Measurements from ENCODE around the gene RTBDN.
A peak's percentile ranks its signal among the peaks of the same experiment; 100 is the strongest.
"Not testable (repeated sequence)": the region's sequence is repeated elsewhere in the genome, so short reads cannot be mapped to it uniquely, and the experiment has no call there.

The RTBDN gene

DNA sequence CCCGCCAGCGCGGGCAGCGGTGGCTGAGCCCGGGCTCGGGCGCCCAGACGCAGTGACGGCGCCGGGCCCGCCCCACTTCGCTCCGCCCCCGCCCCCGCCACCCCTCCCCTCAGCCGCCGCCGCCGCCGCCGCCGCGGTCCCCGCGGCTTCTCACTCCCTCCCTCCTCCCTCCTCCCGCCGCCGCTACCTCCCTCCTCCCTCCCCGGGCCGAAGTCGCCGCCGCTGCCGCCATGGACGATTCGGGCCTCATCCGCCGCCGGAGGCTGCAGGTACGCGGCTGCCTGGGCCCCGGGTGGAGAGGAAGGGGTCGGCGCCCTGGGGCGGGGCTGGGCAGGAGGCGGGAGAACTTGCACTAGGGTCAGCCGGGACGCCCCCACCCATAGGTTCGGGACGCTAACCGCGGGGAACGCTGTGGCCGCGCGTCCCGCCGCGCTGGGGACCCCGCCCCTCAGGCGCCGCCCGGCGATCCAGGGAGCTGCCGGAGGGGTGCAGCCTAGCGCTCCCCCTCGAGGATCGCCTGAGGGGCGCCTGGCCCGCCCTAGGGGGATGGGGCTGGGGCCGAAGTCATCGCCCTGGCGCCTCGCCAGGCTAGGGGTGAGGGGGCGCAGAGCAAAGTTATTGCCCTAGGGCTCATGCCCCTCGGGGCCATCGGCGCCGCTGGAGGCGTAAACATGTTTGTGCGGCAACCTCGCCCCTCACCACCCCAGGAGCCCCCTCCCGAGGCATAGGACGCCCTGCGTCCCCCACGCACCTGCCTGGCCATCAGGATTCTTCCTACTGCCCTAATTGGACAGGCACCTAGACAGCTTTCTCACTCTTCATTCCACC is 427 bp downstream of the RTBDN start:
- no peaks in the 10 kb centered on the region; the same call in 1 of the 2 replicates for H3K36me3 ChIP-seq
- no peaks in the 10 kb centered on the region for H3K9me3 ChIP-seq (ENCODE audit: severe bottlenecking)
- peak overlapping the region; percentile 85 for H3K4me3 ChIP-seq (ENCODE audit: low read depth, low read length)
- TF ChIP-seq, protein P1, sequence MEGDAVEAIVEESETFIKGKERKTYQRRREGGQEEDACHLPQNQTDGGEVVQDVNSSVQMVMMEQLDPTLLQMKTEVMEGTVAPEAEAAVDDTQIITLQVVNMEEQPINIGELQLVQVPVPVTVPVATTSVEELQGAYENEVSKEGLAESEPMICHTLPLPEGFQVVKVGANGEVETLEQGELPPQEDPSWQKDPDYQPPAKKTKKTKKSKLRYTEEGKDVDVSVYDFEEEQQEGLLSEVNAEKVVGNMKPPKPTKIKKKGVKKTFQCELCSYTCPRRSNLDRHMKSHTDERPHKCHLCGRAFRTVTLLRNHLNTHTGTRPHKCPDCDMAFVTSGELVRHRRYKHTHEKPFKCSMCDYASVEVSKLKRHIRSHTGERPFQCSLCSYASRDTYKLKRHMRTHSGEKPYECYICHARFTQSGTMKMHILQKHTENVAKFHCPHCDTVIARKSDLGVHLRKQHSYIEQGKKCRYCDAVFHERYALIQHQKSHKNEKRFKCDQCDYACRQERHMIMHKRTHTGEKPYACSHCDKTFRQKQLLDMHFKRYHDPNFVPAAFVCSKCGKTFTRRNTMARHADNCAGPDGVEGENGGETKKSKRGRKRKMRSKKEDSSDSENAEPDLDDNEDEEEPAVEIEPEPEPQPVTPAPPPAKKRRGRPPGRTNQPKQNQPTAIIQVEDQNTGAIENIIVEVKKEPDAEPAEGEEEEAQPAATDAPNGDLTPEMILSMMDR (IDR thresholded peaks at IDR 0.05; ENCODE audit: low read depth, low read length) = 0 out of 2 replicates have a peak, but pooled peaks have one; percentile 7
- peak overlapping the region; percentile 95 for H3K27ac ChIP-seq
- H3K27me3 ChIP-seq (ENCODE audit: insufficient read depth, low read depth, severe bottlenecking) = no peaks in the 10 kb centered on the region
- peak; percentile 84 for DNase-seq

DNA sequence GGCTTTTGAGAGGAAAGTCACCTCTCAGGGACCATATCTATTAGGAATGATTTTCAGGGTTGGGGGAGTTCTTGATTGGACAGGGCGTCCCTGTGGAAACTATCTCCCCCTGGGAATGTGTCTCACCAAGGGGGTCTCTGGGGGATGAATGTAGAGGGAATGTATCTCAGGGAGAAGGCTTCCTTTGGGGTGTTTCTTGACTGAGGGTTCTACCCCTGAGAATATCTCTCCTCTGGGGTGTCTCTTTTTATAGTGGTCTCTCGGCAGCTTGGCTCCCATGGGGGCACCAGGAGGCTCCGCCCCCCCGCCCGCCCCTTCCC is 1.0 kb downstream of the RTBDN start:
- no peak for DNase-seq
- Histone ChIP-seq H3K27ac (peak overlapping the region; percentile 81), H3K9me3 (ENCODE audit: severe bottlenecking) (no peaks in the 10 kb centered on the region), H3K27me3 (ENCODE audit: insufficient read depth, low read depth, severe bottlenecking) (no peaks in the 10 kb centered on the region), H3K4me3 (ENCODE audit: low read depth, low read length) (peak overlapping the region; percentile 51), H3K36me3 (no peaks in the 10 kb centered on the region)
- TF ChIP-seq, protein P1 (IDR thresholded peaks at IDR 0.05; ENCODE audit: low read depth, low read length) = no peak

DNA sequence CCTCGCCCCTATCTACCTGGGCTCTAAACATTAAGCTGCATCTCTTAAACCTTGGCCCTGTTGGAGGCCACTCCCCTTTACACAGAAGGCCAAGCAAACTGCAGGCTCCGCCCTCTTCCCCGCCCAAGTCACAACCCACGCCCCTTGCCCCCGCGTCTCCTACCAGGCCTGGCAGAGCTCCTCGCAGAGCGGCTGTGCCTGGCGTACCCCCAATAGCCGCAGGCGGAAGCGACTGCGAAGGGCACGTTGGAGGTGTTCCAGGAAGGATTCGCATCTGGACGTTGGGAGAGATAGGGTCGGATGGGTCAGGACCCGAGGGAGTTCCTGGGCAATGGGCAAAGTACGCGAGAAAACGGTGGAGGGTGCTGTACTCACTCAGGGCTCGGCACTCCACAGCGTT is 5.9 kb downstream of the RTBDN start:
- H3K9me3 ChIP-seq (ENCODE audit: severe bottlenecking) = no peaks in the 10 kb centered on the region
- no peaks in the 10 kb centered on the region; the same call in 1 of the 2 replicates for H3K36me3 ChIP-seq
- DNase-seq = peak; percentile 35
- no peaks in the 10 kb centered on the region for H3K27me3 ChIP-seq (ENCODE audit: insufficient read depth, low read depth, severe bottlenecking)
- TF ChIP-seq, protein P1 (IDR thresholded peaks at IDR 0.05; ENCODE audit: low read depth, low read length) = no peak
- no peak overlapping the region for H3K4me3 ChIP-seq (ENCODE audit: low read depth, low read length)
- H3K27ac ChIP-seq = 0 out of 2 replicates have a peak overlapping the region, but pooled peaks have one; percentile 5

DNA sequence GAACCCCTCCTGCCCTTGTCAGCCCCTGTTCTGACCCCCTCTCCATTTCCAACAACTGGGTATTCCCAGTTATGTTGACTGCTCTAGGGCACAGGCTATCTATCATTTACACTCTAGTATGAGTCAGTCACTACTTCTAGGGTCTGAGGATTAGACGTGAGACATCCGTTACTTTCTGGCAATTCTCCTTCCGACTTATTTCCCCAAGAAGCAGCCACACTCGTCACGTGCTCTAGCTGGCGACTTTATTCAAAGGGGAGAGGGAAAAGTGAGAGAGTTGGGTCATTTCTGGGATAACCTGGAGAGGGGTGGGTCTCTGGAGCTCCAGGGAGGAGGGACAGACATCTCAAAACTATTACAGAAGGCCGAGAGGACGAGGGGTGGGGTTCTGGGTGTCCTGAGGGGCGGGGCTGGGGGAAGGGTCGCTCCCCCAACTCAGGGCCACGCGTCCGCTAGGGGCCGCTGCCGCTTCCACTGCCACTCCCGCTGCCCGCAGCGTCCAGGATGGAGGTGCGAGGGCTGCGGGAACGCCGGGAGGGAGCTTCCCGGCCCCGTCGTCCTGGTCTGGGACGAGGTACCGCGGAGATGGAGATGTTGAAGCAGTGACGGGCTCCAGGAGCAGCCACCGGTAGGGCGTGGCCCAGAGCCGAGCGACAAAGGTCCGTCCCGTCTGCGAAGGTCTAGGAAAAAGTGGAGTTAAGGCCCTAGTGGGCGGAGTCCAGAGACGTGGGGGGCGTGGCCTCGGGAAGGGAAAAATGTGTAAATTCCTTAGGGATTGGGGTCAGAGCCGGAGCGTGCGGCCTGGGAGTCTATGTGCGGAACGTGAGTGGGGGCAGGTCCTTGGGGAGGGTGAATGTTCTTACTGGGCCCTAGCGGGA is 8.9 kb downstream of the RTBDN start:
- no peaks in the 10 kb centered on the region for H3K9me3 ChIP-seq (ENCODE audit: severe bottlenecking)
- peaks cover 10% of the 10 kb centered on the region for H3K36me3 ChIP-seq
- no peak overlapping the region for H3K27ac ChIP-seq
- TF ChIP-seq, protein P1 (IDR thresholded peaks at IDR 0.05; ENCODE audit: low read depth, low read length) = no peak
- no peak overlapping the region for H3K4me3 ChIP-seq (ENCODE audit: low read depth, low read length)
- no peak for DNase-seq
- no peaks in the 10 kb centered on the region for H3K27me3 ChIP-seq (ENCODE audit: insufficient read depth, low read depth, severe bottlenecking)

DNA sequence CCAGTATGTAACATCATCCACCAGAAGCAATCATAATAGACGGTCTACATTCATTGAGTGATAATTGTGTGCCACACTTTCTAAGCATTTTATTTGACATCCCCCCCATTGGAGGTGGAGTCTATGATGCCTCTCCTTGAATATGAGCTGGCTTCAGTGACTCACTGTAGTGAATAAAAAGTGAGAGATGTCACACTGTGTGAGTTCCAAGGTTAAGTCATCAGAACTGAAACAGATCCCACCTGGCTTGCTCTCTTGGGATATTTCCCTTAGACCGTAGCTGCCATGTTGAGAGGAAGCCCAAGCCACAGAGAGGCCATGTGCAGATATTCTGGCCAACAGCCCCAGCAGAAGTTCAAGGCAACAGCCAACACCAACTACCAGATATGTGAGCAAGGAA is 12.6 kb downstream of the RTBDN start:
- Histone ChIP-seq H3K9me3 (ENCODE audit: severe bottlenecking) (no peaks in the 10 kb centered on the region), H3K27me3 (ENCODE audit: insufficient read depth, low read depth, severe bottlenecking) (no peaks in the 10 kb centered on the region), H3K4me3 (ENCODE audit: low read depth, low read length) (no peak overlapping the region)

DNA sequence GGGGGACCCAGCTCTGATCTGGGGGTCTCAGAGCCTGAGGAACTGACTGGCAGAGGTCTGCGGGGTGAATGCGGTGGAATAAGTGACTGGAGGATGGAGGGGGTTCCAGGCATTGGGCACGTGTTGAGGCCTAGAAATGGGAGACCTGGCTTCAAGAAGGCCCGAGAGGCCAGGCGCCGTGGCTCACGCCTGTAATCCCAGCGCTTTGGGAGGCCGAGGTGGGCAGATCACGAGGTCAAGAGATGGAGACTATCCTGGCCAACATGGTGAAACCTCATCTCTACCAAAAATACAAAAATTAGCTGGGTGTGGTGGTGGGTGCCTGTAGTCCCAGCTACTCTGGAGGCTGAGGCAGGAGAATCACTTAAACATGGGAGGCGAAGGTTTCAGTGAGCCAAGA is 16.6 kb downstream of the RTBDN start:
- not testable (repeated sequence) for DNase-seq; H3K27ac ChIP-seq; H3K9me3 ChIP-seq (ENCODE audit: severe bottlenecking)

More for the DNA sequence above, 12.6 kb downstream of the RTBDN start:
- DNase-seq = no peak
- H3K36me3 ChIP-seq = peaks cover 18% of the 10 kb centered on the region
- TF ChIP-seq, protein P1 (IDR thresholded peaks at IDR 0.05; ENCODE audit: low read depth, low read length) = no peak
- no peak overlapping the region for H3K27ac ChIP-seq

DNA sequence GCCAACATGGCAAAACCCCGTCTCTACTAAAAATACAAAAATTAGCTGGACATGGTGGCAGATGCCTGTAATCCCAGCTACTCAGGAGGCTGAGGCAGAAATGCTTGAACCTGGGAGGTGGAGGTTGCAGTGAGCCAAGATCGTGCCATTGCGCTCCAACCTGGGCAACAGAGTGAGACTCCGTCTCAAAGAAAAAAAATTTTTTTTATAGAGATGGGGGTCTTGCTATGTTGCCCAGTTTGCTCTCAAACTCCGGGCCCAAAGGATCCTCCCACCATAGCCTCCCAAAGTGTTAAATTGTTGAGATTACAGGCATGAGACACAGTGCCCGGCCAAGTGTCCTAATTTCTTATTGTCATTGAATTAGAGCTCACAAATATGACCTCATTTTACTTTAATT is 17.2 kb downstream of the RTBDN start:
- H3K9me3 ChIP-seq (ENCODE audit: severe bottlenecking); H3K4me3 ChIP-seq (ENCODE audit: low read depth, low read length); H3K27ac ChIP-seq: not testable (repeated sequence)

More for the DNA sequence above, 16.6 kb downstream of the RTBDN start:
- peaks cover 49% of the 10 kb centered on the region for H3K36me3 ChIP-seq
- H3K27me3 ChIP-seq (ENCODE audit: insufficient read depth, low read depth, severe bottlenecking); H3K4me3 ChIP-seq (ENCODE audit: low read depth, low read length): not testable (repeated sequence)

More for the DNA sequence above, 17.2 kb downstream of the RTBDN start:
- peaks cover 55% of the 10 kb centered on the region for H3K36me3 ChIP-seq
- DNase-seq; H3K27me3 ChIP-seq (ENCODE audit: insufficient read depth, low read depth, severe bottlenecking): not testable (repeated sequence)
